ENCODE results near the gene URAD. TPM values are rescaled to one million over a fixed set of nuclear protein-coding genes. Genes with fewer than 3 reads are reported as not detected.

Gene URAD
- not detected in 2 replicates for total RNA-seq

GRCh38 chr13:27988520-27988919 is at the start of gene URAD:
TSS of gene URAD (minus strand) at chr13:27988693. CDS start at chr13:27988637, 56 bp downstream.

GRCh38 chr13:27969082-27969865 is 19.2 kb downstream of the URAD start, which contains the start of gene CDX2:
TSS of gene CDX2 (minus strand) at chr13:27969315. CDS start at chr13:27969006, 309 bp downstream.

Other genes with a start within 250 kb of the URAD start
- not detected in 2 replicates for gene GSX1, start 196.2 kb downstream of the URAD start, total RNA-seq
- gene PDX1, start 68.7 kb downstream of the URAD start, total RNA-seq: not detected in 2 replicates
- gene CDX2, start 19.4 kb downstream of the URAD start, total RNA-seq: not detected in 2 replicates
- gene FLT3, start 111.9 kb upstream of the URAD start, total RNA-seq: not detected in 2 replicates
- gene PAN3, start 149.9 kb upstream of the URAD start, total RNA-seq: 14.2 and 22.1 TPM in 2 replicates